B cell (primary cell): Measurements from ENCODE around the gene SMIM17. TPM values are rescaled to one million over a fixed set of nuclear protein-coding genes. Genes with fewer than 3 reads are reported as not detected.

Source experiments
- ATAC-seq: fragments of 200-7000 bp; cut with Tn5 transposase; one replicate; pipeline ENCODE4 v1.10.0; 2021; ENCODE audit warnings: low read depth, mild to moderate bottlenecking, moderate number of reproducible peaks, moderate library complexity
- CTCF ChIA-PET: fragments of 350-600 bp; sonication (Branson Sonifier 250); formaldehyde crosslinking; loops from one replicate; lab custom pipeline; 2021; ENCODE audit warnings: antibody characterized with exemption, inconsistent platforms; lab: Charles Lee
- POLR2A ChIA-PET: fragments of 350-600 bp; sonication (Branson Sonifier 250); formaldehyde crosslinking; loops from one replicate; lab custom pipeline; 2021; ENCODE audit warnings: antibody characterized with exemption; lab: Charles Lee
- DNase-seq: peaks from one replicate; pipeline ENCODE4 v3.0.0; 2013
- H2AFZ ChIP-seq: 2 replicates; pipeline ENCODE4 v1.6.1; 2012; ENCODE audit warnings: mild to moderate bottlenecking, low read depth, low read length; ENCODE audit not compliant: insufficient read depth, poor library complexity, severe bottlenecking
- H3K27ac ChIP-seq, 2 donors: 1 replicate in 1 of 2; 2 replicates in 1 of 2; pipeline ENCODE4 v1.5.1; 2012 to 2013; ENCODE audit warnings: low read length in 2 of 2, mild to moderate bottlenecking in 2 of 2, moderate library complexity in 1 of 2
- H3K27me3 ChIP-seq, 4 experiments: fragments of 200-600 bp in 1 of 4; sonication (generic) in 1 of 4; replicated peaks in 1 of 4; 1 replicate in 2 of 4; 2 replicates in 2 of 4; pipeline versions ENCODE4 v1.6.1 to v1.7.0; 2013 to 2016; ENCODE audit warnings: low read length in 3 of 4, mild to moderate bottlenecking in 2 of 4, mixed read lengths in 1 of 4, moderate library complexity in 1 of 4; ENCODE audit not compliant: insufficient read depth in 4 of 4, control insufficient read depth in 3 of 4; ENCODE audit errors: control extremely low read depth in 1 of 4
- H3K36me3 ChIP-seq, 2 experiments: replicated peaks in 1 of 2; 1 replicate in 1 of 2; 2 replicates in 1 of 2; pipeline versions ENCODE4 v1.6.1 to v1.7.1; 2013; ENCODE audit warnings: low read length in 1 of 2; ENCODE audit not compliant: insufficient read depth in 2 of 2, control insufficient read depth in 1 of 2; ENCODE audit errors: control extremely low read depth in 1 of 2, extremely low read depth in 1 of 2
- H3K4me1 ChIP-seq, 2 donors: fragments of 200-600 bp in 1 of 2; sonication (generic) in 1 of 2; 1 replicate in 1 of 2; 2 replicates in 1 of 2; pipeline versions ENCODE4 v1.5.1 to v1.6.1; 2013 to 2017; ENCODE audit warnings: low read length in 2 of 2; ENCODE audit not compliant: control insufficient read depth in 2 of 2, insufficient read depth in 2 of 2
- H3K4me2 ChIP-seq: replicated peaks from 2 replicates; pipeline ENCODE3; 2012; ENCODE audit warnings: mild to moderate bottlenecking, low read depth, low read length; ENCODE audit not compliant: poor library complexity, severe bottlenecking
- H3K4me3 ChIP-seq, 5 experiments: fragments of 200-600 bp in 1 of 5; sonication (generic) in 1 of 5; 1 replicate in 3 of 5; 2 replicates in 2 of 5; pipeline versions ENCODE4 v1.5.1 to v1.7.0; 2011 to 2016; ENCODE audit warnings: low read length in 4 of 5, mild to moderate bottlenecking in 4 of 5, low read depth in 2 of 5, control low read depth in 1 of 5, moderate library complexity in 1 of 5; ENCODE audit not compliant: insufficient read depth in 1 of 5; ENCODE audit errors: control extremely low read depth in 1 of 5, extremely low read depth in 1 of 5
- H3K79me2 ChIP-seq: fragments of 200-600 bp; sonication (generic); one replicate; pipeline ENCODE4 v1.6.0; 2016; ENCODE audit warnings: low read length; ENCODE audit not compliant: control insufficient read depth, insufficient read depth
- H3K9ac ChIP-seq: fragments of 200-600 bp; sonication (generic); 2 replicates; pipeline ENCODE4 v1.6.1; 2017; ENCODE audit warnings: mild to moderate bottlenecking, low read length, moderate library complexity
- H3K9me3 ChIP-seq, 3 donors: one replicate each; pipeline versions ENCODE4 v1.6.1 to v1.7.1; 2013; ENCODE audit warnings: low read length in 2 of 3; ENCODE audit not compliant: control insufficient read depth in 2 of 3, insufficient read depth in 1 of 3; ENCODE audit errors: control extremely low read depth in 1 of 3
- H4K20me1 ChIP-seq: 2 replicates; pipeline ENCODE4 v1.6.0; 2012; ENCODE audit warnings: mild to moderate bottlenecking, low read length; ENCODE audit not compliant: insufficient read depth, control insufficient read depth, poor library complexity, severe bottlenecking
- H3K27ac Mint-ChIP-seq: one replicate; pipeline ENCODE4 v1.8.0; 2021; ENCODE audit warnings: mixed read lengths
- H3K27me3 Mint-ChIP-seq: one replicate; pipeline ENCODE4 v1.8.0; 2021; ENCODE audit warnings: mixed read lengths
- H3K4me1 Mint-ChIP-seq: one replicate; pipeline ENCODE4 v1.8.0; 2021; ENCODE audit warnings: mixed read lengths
- H3K4me3 Mint-ChIP-seq: one replicate; pipeline ENCODE4 v1.8.0; 2021; ENCODE audit warnings: mixed read lengths
- H3K9me3 Mint-ChIP-seq: one replicate; pipeline ENCODE4 v1.8.0; 2022; ENCODE audit warnings: mixed read lengths; ENCODE audit not compliant: insufficient read depth
- EZH2 ChIP-seq: IDR thresholded peaks from 2 replicates; pipeline ENCODE4 v1.6.1; 2012; ENCODE audit warnings: borderline replicate concordance, low read depth, mild to moderate bottlenecking, moderate library complexity, low read length; ENCODE audit not compliant: insufficient read depth, poor library complexity, severe bottlenecking
- WGBS: methylation state at CpG from one replicate; pipeline ENCODE4 v1.1.5; 2013; ENCODE audit warnings: missing lambda C conversion rate; ENCODE audit not compliant: insufficient coverage; 5-methylcytosine and 5-hydroxymethylcytosine counted together
- intact Hi-C: fragments of 100-400 bp; cut with micrococcal nuclease; formaldehyde crosslinking; loops from one replicate; pipeline ENCODE4 v1.10.0; 2022
- polyA plus RNA-seq: library from polyadenylated mRNA; depleted of rRNA; stranded (reverse); fragments of >200 nt; gene quantifications from 2 replicates; pipeline ENCODE4 v1.2.3, GENCODE V29; 2012
- total RNA-seq, 2 donors: library from RNA; stranded (reverse); fragments of 120-200 nt in 1 of 2; gene quantifications; 1 replicate in 1 of 2; 2 replicates in 1 of 2; pipeline versions ENCODE4 v1.2.3 to v1.2.4, GENCODE V29; 2013 to 2022
- TF ChIP-seq, protein P1 (sequence below): fragments of 200-600 bp; IDR thresholded peaks from one replicate; pipeline ENCODE4 v1.8.0; 2022; ENCODE audit warnings: antibody characterized with exemption, mild to moderate bottlenecking

Gene SMIM17
- total and polyA plus RNA-seq, 2 donors (not counting 1 experiment from before 2014, with no cell fraction given), result not detected

DNA sequence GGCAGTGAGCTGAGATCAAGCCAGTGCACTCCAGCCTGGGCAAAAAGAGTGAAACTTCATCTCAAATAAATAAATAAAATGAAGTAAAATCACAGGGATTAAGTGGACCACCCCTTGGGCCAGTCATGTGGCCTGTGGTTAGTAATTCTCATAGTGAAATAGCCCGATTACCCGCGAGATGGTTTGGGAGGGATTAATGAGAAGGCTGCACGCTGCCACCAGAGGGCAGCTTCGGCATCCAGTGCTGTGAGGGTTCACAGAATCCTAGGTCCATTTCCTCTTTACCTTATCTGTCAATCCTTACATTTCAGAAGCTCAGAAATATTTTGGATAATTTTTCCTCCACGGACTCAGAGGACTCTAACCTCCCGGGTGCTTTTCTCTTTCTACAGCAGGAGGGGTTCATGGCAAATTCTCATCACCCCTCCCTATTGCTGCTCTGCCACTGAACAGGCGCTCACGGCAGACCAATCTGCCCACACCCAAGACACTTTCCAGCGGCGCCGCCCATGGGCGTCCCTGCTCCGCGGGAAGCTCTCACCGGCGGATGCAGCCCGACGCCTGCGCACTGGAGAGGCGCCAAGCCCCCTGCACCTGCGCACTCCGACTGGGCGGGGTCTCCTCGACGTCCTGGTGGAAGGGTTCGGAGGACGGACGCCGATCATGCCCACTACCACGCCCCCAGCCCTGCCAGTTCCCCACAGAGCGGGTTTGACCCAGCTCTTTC is 17.6 kb downstream of the SMIM17 start:
- ChIA-PET POLR2A (no interaction called here), CTCF (no interaction called here)
- Mint-ChIP-seq H3K4me3 (no peak overlapping the region), H3K27ac (no peak overlapping the region), H3K9me3 (peaks cover 10% of the 10 kb centered on the region), H3K27me3 (peaks cover 3% of the 10 kb centered on the region), H3K4me1 (no peaks in the 10 kb centered on the region)
- peaks cover 0 to 4% of the 10 kb centered on the region in 2 donors for H3K4me1 ChIP-seq
- peak overlapping the region; percentile 24 for H2AFZ ChIP-seq
- peak overlapping the region; percentile 46 for H3K4me2 ChIP-seq
- H3K27me3 ChIP-seq, result no peaks in the 10 kb centered on the region
- intact Hi-C loops, result no loop called here
- no peak for DNase-seq
- 44% methylated on average over 27 of the region's 32 CpGs for whole genome bisulfite sequencing
- H3K9me3 ChIP-seq, result peaks cover 1 to 72% (median 6%) of the 10 kb centered on the region in 3 donors
- no peaks in the 10 kb centered on the region for H4K20me1 ChIP-seq
- H3K27ac ChIP-seq, result no peak overlapping the region
- ATAC-seq, result no peak
- no peaks in the 10 kb centered on the region for H3K36me3 ChIP-seq
- peak overlapping the region in 2 of 5 experiments; percentile 25 to 30 for H3K4me3 ChIP-seq
- no peaks in the 10 kb centered on the region for H3K79me2 ChIP-seq
- no peak overlapping the region for H3K9ac ChIP-seq
- TF ChIP-seq, protein P1, sequence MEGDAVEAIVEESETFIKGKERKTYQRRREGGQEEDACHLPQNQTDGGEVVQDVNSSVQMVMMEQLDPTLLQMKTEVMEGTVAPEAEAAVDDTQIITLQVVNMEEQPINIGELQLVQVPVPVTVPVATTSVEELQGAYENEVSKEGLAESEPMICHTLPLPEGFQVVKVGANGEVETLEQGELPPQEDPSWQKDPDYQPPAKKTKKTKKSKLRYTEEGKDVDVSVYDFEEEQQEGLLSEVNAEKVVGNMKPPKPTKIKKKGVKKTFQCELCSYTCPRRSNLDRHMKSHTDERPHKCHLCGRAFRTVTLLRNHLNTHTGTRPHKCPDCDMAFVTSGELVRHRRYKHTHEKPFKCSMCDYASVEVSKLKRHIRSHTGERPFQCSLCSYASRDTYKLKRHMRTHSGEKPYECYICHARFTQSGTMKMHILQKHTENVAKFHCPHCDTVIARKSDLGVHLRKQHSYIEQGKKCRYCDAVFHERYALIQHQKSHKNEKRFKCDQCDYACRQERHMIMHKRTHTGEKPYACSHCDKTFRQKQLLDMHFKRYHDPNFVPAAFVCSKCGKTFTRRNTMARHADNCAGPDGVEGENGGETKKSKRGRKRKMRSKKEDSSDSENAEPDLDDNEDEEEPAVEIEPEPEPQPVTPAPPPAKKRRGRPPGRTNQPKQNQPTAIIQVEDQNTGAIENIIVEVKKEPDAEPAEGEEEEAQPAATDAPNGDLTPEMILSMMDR, result no peak
- TF ChIP-seq EZH2, result no peak

DNA sequence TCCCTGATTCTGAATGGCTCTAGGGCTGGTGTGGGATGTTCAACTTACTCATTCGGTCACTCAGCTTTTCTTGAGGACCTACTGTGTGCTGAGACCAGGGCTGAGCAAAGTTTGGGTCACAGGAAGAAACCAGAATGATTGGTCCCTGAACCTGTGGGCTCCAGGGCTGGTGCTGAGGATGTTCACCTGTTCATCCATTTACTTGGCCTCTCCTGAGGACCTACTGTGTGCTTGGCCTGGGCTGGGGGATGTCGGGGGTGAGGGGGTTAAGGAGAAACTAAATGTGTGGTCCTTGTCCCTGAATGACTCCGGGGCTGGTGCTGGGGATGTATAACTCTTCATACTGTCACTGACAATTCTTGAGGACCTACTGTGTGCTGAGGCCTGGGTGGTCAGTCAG is 18.3 kb downstream of the SMIM17 start:
- Mint-ChIP-seq H3K27ac (no peak overlapping the region), H3K4me1 (no peaks in the 10 kb centered on the region), H3K9me3 (peaks cover 7% of the 10 kb centered on the region), H3K4me3 (no peak overlapping the region), H3K27me3 (peaks cover 3% of the 10 kb centered on the region)
- no peak overlapping the region for H3K27ac ChIP-seq
- H3K9me3 ChIP-seq, result peaks cover 1 to 76% (median 6%) of the 10 kb centered on the region in 3 donors
- 86% methylated on average over 3 of the region's 3 CpGs for WGBS
- H2AFZ ChIP-seq, result no peak overlapping the region
- ATAC-seq, result no peak
- H3K4me3 ChIP-seq, result no peak overlapping the region
- H3K4me2 ChIP-seq, result no peak overlapping the region
- intact Hi-C loops, result no loop called here
- no peaks in the 10 kb centered on the region for H4K20me1 ChIP-seq
- H3K27me3 ChIP-seq, result no peaks in the 10 kb centered on the region
- TF ChIP-seq, protein P1, result no peak
- no peak for TF ChIP-seq EZH2
- no peaks in the 10 kb centered on the region for H3K36me3 ChIP-seq
- ChIA-PET CTCF (no interaction called here), POLR2A (no interaction called here)
- H3K4me1 ChIP-seq, result peaks cover 0 to 4% of the 10 kb centered on the region in 2 donors
- DNase-seq, result no peak
- H3K79me2 ChIP-seq, result no peaks in the 10 kb centered on the region
- no peak overlapping the region for H3K9ac ChIP-seq
